ENCODE results near the gene IQCE. TPM values are rescaled to one million over a fixed set of nuclear protein-coding genes. Genes with fewer than 3 reads are reported as not detected.
A peak's percentile ranks its signal among the peaks of the same experiment; 100 is the strongest.

The IQCE gene
- total RNA-seq, 1 donor from 2014 or later, result 9.9 TPM

- intact Hi-C loops (cut with DNase I), result loop anchor here (2.0 kb wide), 1 partner anchor 113 kb away; no protein-coding TSS in a partner anchor
- peak; percentile 89 for ATAC-seq (ENCODE audit: poor library complexity)
- DNase-seq, result no peak
Measured at GRCh38 chr7:2567679-2568278, 9.0 kb downstream of the IQCE start.

- intact Hi-C loops (cut with DNase I), result no loop called here
- ATAC-seq (ENCODE audit: poor library complexity) (no peak), DNase-seq (no peak)
Measured at GRCh38 chr7:2568521-2569223, 9.9 kb downstream of the IQCE start.

- no peak for ATAC-seq (ENCODE audit: poor library complexity)
- no peak for DNase-seq
- intact Hi-C loops (cut with DNase I), result no loop called here
Measured at GRCh38 chr7:2569421-2569820, 10.6 kb downstream of the IQCE start.

GRCh38 chr7:2570021-2570420 lies 11.2 kb downstream of the IQCE start:
- ATAC-seq (ENCODE audit: poor library complexity) (no peak), DNase-seq (no peak)
- intact Hi-C loops (cut with DNase I), result no loop called here

GRCh38 chr7:2571409-2571808 lies 12.6 kb downstream of the IQCE start:
- ATAC-seq (ENCODE audit: poor library complexity) (no peak), DNase-seq (no peak)
- intact Hi-C loops (cut with DNase I), result no loop called here

- ATAC-seq (ENCODE audit: poor library complexity), result no peak
- no peak for DNase-seq
- intact Hi-C loops (cut with DNase I), result no loop called here
Measured at GRCh38 chr7:2572101-2572842, 13.5 kb downstream of the IQCE start.

- ATAC-seq (ENCODE audit: poor library complexity) (no peak), DNase-seq (no peak)
- intact Hi-C loops (cut with DNase I), result no loop called here
Measured at GRCh38 chr7:2573761-2574160, 15.0 kb downstream of the IQCE start.

GRCh38 chr7:2575046-2575732 lies 16.4 kb downstream of the IQCE start:
- ATAC-seq (ENCODE audit: poor library complexity) (no peak), DNase-seq (no peak)
- intact Hi-C loops (cut with DNase I), result no loop called here

- no peak for ATAC-seq (ENCODE audit: poor library complexity)
- intact Hi-C loops (cut with DNase I), result no loop called here
Measured at GRCh38 chr7:2575733-2576340, 17.1 kb downstream of the IQCE start.

GRCh38 chr7:2576742-2577491 lies 18.1 kb downstream of the IQCE start:
- ATAC-seq (ENCODE audit: poor library complexity), result no peak

More at GRCh38 chr7:2575733-2576340, 17.1 kb downstream of the IQCE start:
- no peak for DNase-seq

GRCh38 chr7:2577914-2578680 lies 19.3 kb downstream of the IQCE start:
- intact Hi-C loops (cut with DNase I), result no loop called here
- DNase-seq (no peak), ATAC-seq (ENCODE audit: poor library complexity) (no peak)

More at GRCh38 chr7:2576742-2577491, 18.1 kb downstream of the IQCE start:
- intact Hi-C loops (cut with DNase I), result no loop called here
- no peak for DNase-seq

GRCh38 chr7:2580636-2581035 lies 21.9 kb downstream of the IQCE start:
- intact Hi-C loops (cut with DNase I), result no loop called here
- ATAC-seq (ENCODE audit: poor library complexity), result no peak
- DNase-seq, result no peak

GRCh38 chr7:2582006-2582735 lies 23.4 kb downstream of the IQCE start:
- no peak for DNase-seq
- no peak for ATAC-seq (ENCODE audit: poor library complexity)
- intact Hi-C loops (cut with DNase I), result no loop called here

- ATAC-seq (ENCODE audit: poor library complexity) (no peak), DNase-seq (no peak)
- intact Hi-C loops (cut with DNase I), result no loop called here
Measured at GRCh38 chr7:2583798-2584580, 25.2 kb downstream of the IQCE start.

- no peak for DNase-seq
- intact Hi-C loops (cut with DNase I), result no loop called here
- no peak for ATAC-seq (ENCODE audit: poor library complexity)
Measured at GRCh38 chr7:2585446-2585845, 26.7 kb downstream of the IQCE start.

- ATAC-seq (ENCODE audit: poor library complexity) (no peak), DNase-seq (no peak)
- intact Hi-C loops (cut with DNase I), result no loop called here
Measured at GRCh38 chr7:2586326-2587020, 27.7 kb downstream of the IQCE start.

Measured in Right ventricle myocardium superior (tissue), 1 donor.